C4-2B (cell line): ENCODE data around the gene DCTN3.

Experiments
- CTCF ChIP-seq: fragments of 450-650 bp; conservative IDR thresholded peaks from 2 replicates; pipeline ENCODE4 v1.5.1; 2017; ENCODE audit warnings: mild to moderate bottlenecking
- ZFX ChIP-seq: fragments of 450-650 bp; IDR thresholded peaks from 2 replicates; pipeline ENCODE4 v1.6.1; 2017

GRCh38 chr9:34625186-34625486, 4.8 kb upstream of the DCTN3 start:
- no peak for TF ChIP-seq CTCF
- no peak for TF ChIP-seq ZFX
